Measurements from ENCODE around the gene LRRC41. TPM values are rescaled to one million over a fixed set of nuclear protein-coding genes. Genes with fewer than 3 reads are reported as not detected.
"Not testable (repeated sequence)": the region's sequence is repeated elsewhere in the genome, so short reads cannot be mapped to it uniquely, and the experiment has no call there.

LRRC41 gene
- polyA plus RNA-seq, 1 donor from 2014 or later: 47.7 TPM

DNA sequence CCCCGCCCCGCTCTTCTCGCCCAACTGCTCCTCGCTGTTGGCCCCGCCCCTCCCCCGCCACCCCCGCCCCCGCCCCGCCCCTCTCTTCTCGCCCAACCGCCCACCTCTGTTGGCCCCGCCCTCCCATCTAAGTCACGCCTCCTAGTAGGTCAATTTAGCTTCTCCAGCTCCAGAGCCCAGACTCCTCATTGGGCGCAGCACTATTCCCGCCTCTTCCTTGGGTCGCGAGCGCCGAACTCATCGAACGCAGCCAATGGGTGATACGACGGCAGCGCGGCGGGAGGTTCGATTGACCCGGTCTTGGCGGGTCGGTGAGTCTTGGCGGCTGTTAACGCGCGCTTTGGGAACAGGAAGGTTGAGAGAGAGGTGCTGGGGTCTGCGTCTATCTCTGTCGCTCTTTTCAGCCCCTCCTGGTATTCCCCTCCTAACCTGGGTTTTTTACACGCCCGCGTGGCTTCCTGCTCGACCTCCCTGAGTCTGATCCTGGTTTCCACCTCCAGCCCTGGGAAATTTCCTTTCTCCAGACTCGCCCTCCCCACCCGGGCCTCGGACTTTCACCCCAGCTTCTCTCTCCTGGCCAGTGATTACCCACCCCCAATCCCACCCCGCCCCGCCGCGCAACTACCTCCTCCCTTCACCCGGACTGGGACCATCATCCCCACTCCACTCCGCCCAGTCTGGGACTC, 55.8 kb downstream of the LRRC41 start, which contains the start of gene RAD54L:
RAD54L (plus strand) TSS at position 328 of the 686 bp plus-strand sequence. CDS start 643 bp downstream, outside the sequence.
- H3K4me3 Mint-ChIP-seq: peak within 1 kb of the TSS; percentile 54 to 97 (median 93)
- no peaks in the 10 kb centered on the region for H3K27me3 Mint-ChIP-seq
- H3K27ac Mint-ChIP-seq: peak within 1 kb of the TSS; percentile 43 to 87 (median 71)
- H3K36me3 Mint-ChIP-seq: no peaks in the 10 kb centered on the region
- peaks cover 6 to 9% (median 7%) of the 10 kb centered on the region in 3 donors for H3K4me1 Mint-ChIP-seq
- no peaks in the 10 kb centered on the region for H3K9me3 Mint-ChIP-seq

GRCh38 chr1:46246548-46247435, 56.6 kb downstream of the LRRC41 start:
- peaks cover 6 to 9% (median 7%) of the 10 kb centered on the region in 3 donors for H3K4me1 Mint-ChIP-seq
- H3K9me3 Mint-ChIP-seq: no peaks in the 10 kb centered on the region
- H3K27me3 Mint-ChIP-seq: no peaks in the 10 kb centered on the region
- peak overlapping the region; percentile 54 to 97 (median 93) for H3K4me3 Mint-ChIP-seq
- no peaks in the 10 kb centered on the region for H3K36me3 Mint-ChIP-seq
- H3K27ac Mint-ChIP-seq: peak overlapping the region; percentile 6 to 71 (median 46)

DNA sequence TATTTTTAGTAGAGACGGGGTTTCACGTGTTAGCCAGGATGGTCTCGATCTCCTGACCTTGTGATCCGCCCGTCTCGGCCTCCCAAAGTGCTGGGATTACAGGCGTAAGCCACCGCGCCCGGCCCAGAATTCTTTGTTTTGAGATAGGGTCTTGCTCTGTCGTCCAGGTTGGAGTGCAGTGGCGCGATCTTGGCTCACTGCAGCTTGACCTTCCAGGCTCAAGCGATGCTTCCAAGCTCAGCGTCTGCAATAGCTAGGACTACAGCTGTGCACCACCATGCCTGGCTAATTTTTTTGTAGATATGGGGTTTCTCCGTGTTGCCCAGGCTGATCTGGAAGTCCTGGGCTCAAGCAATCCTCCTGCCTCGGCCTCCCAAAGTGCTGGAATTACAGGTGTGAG, 57.3 kb downstream of the LRRC41 start:
- not testable (repeated sequence) for H3K4me1 Mint-ChIP-seq, H3K9me3 Mint-ChIP-seq, H3K27me3 Mint-ChIP-seq, H3K36me3 Mint-ChIP-seq
- Mint-ChIP-seq H3K27ac (peak overlapping the region in 1 of 3 donors; percentile 6), H3K4me3 (peak overlapping the region in 1 of 4 donors; percentile 54)

GRCh38 chr1:46244656-46245371, 58.6 kb downstream of the LRRC41 start:
- H3K4me1 Mint-ChIP-seq: peaks cover 6 to 9% (median 7%) of the 10 kb centered on the region in 3 donors
- peaks cover 0 to under 1% (median 0%) of the 10 kb centered on the region in 3 donors for H3K9me3 Mint-ChIP-seq
- peak overlapping the region in 2 of 4 donors; percentile 38 to 52 for H3K4me3 Mint-ChIP-seq
- no peaks in the 10 kb centered on the region for H3K36me3 Mint-ChIP-seq
- H3K27ac Mint-ChIP-seq: peak overlapping the region in 1 of 3 donors; percentile 51
- H3K27me3 Mint-ChIP-seq: no peaks in the 10 kb centered on the region

DNA sequence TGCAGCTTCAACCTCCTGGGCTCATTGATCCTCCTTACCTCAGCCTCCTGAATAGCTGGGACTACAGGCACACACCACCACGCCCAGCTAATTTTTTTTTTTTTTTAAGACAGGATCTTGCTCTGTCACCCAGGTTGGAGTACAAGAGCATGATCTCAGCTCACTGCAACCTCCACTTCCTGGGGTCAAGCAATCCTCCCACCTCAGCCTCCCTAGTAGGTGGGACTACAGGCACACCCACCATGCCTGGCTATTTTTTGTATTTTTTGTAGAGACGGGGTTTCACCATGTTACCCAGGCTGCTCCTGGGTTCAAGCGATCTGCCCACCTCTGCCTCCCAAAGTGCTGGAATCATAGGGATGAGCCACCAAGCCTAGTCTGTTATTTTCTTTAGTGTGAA, 59.6 kb downstream of the LRRC41 start:
- not testable (repeated sequence) for H3K4me3 Mint-ChIP-seq, H3K9me3 Mint-ChIP-seq, H3K4me1 Mint-ChIP-seq, H3K27ac Mint-ChIP-seq, H3K27me3 Mint-ChIP-seq, H3K36me3 Mint-ChIP-seq

DNA sequence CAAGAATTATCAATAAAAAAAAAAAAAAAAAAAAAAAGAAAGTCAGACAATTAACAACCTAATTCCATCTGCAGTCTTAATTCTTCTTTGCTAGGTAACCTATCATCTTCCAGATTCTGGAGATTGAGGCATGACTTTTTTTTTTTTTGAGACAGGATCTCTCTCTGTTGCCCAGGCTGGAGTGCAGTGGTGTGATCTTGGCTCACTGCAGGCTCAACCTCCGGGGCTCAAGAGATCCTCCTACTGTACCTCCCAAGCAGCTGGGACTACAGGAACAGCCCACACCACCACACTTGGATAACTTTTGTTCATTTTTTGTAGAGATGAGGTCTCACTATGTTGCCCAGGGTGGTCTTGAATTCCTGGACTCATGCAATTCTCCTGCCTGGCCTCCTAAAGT, 60.5 kb downstream of the LRRC41 start:
- Mint-ChIP-seq H3K36me3 (no peaks in the 10 kb centered on the region), H3K9me3 (peaks cover 0 to 4% (median 4%) of the 10 kb centered on the region in 3 donors)

DNA sequence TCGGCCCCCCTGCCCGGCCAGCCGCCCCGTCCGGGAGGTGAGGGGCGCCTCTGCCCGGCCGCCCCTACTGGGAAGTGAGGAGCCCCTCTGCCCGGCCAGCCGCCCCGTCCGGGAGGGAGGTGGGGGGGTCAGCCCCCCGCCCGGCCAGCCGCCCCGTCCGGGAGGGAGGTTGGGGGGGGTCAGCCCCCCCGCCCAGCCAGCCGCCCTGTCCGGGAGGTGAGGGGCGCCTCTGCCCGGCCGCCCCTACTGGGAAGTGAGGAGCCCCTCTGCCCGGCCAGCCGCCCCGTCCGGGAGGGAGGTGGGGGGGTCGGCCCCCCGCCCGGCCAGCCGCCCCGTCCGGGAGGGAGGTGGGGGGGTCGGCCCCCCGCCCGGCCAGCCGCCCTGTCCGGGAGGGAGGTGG, 61.7 kb downstream of the LRRC41 start:
- not testable (repeated sequence) for H3K4me3 Mint-ChIP-seq, H3K27ac Mint-ChIP-seq, H3K27me3 Mint-ChIP-seq

More for the DNA sequence above, 60.5 kb downstream of the LRRC41 start:
- Mint-ChIP-seq H3K4me1 (peaks cover 6 to 7% (median 7%) of the 10 kb centered on the region in 3 donors), H3K27ac (no peak overlapping the region), H3K27me3 (no peaks in the 10 kb centered on the region), H3K4me3 (peak overlapping the region in 1 of 4 donors; percentile 32)

DNA sequence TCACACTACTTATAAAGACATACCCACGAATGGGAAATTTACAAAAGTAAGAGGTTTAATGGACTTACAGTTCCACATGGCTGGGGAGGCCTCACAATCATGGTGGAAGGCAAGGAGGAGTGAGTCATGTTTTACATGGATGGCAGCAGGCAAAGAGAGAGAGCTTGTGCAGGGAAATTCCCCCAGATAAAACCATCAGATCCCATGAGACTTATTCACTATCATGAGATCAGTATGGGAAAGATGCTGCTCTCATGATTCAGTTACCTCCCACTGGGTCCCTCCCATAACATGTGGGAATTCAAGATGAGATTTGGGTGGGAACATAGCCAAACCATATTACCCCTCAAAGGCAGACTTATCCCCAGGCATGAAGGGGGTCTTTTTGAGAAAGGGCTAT, 64.6 kb downstream of the LRRC41 start:
- H3K4me1 Mint-ChIP-seq, H3K27me3 Mint-ChIP-seq, H3K36me3 Mint-ChIP-seq, H3K27ac Mint-ChIP-seq, H3K4me3 Mint-ChIP-seq, H3K9me3 Mint-ChIP-seq: not testable (repeated sequence)

More for the DNA sequence above, 61.7 kb downstream of the LRRC41 start:
- not testable (repeated sequence) for H3K9me3 Mint-ChIP-seq, H3K4me1 Mint-ChIP-seq, H3K36me3 Mint-ChIP-seq

DNA sequence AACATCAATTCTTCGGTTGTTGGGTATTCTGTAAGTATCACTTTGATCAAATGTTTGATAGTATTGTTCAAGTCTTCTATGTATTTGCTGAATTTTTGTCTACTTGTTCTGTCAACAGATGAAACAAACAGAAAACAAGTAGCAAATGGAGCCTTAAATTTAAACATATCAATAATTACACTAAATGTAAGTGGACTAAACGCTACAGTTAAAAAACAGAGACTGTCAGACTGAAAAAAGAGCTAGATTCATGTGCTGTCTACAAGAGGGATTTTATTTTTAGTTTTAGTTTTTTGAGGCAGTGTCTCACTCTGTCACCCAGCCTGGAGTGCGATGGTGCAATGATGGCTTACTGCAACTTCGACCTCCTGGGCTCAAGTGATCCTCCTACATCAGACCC, 66.5 kb downstream of the LRRC41 start:
- Mint-ChIP-seq H3K9me3 (peaks cover 0 to 4% (median 4%) of the 10 kb centered on the region in 3 donors), H3K27me3 (no peaks in the 10 kb centered on the region), H3K4me3 (no peak overlapping the region), H3K4me1 (peaks cover 0 to 1% (median 0%) of the 10 kb centered on the region in 3 donors), H3K27ac (no peak overlapping the region), H3K36me3 (no peaks in the 10 kb centered on the region)

DNA sequence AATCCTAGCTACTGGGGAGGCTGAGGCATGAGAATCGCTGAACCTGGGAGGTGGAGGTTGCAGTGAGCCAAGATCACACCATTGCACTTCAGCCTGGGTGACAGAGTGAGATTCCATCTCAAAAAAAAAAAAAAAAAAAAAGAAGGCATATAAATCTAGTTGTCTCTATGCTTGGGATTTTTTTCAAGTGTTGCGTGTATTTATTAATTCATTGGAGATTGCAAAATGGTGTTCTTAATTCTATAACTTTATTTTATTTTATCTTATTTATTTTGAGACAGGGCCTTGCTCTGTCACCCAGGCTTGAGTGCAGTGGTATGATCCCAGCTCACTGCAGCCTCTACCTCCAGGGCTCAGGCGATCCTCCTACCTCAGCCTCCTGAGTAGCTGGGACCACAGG, 72.2 kb downstream of the LRRC41 start:
- H3K9me3 Mint-ChIP-seq, H3K27me3 Mint-ChIP-seq, H3K4me3 Mint-ChIP-seq, H3K4me1 Mint-ChIP-seq, H3K36me3 Mint-ChIP-seq, H3K27ac Mint-ChIP-seq: not testable (repeated sequence)

Other genes with a start within 250 kb of the LRRC41 start
- gene PIK3R3, start 171.0 kb downstream of the LRRC41 start, polyA plus RNA-seq: 0.24 TPM
- gene TSPAN1, start 128.5 kb downstream of the LRRC41 start, polyA plus RNA-seq: not detected
- gene P3R3URF, start 127.1 kb downstream of the LRRC41 start, polyA plus RNA-seq: not detected
- gene POMGNT1, start 105.2 kb downstream of the LRRC41 start, polyA plus RNA-seq: 25.2 TPM
- not detected for gene LURAP1, start 100.3 kb downstream of the LRRC41 start, polyA plus RNA-seq
- 0.49 TPM for gene RAD54L, start 55.9 kb downstream of the LRRC41 start, polyA plus RNA-seq
- gene UQCRH, start 82 bp upstream of the LRRC41 start, polyA plus RNA-seq: 310 TPM
- gene NSUN4, start 37.2 kb upstream of the LRRC41 start, polyA plus RNA-seq: 26.8 TPM
- 1.2 TPM for gene FAAH, start 90.7 kb upstream of the LRRC41 start, polyA plus RNA-seq
- not detected for gene DMBX1, start 186.2 kb upstream of the LRRC41 start, polyA plus RNA-seq
- gene KNCN, start 248.0 kb upstream of the LRRC41 start, polyA plus RNA-seq: not detected

All from IgD-negative memory B cell (primary cell).